Neutrophil (primary cell): ENCODE measurements around the gene FOXA3.
"Not testable (repeated sequence)": the region's sequence is repeated elsewhere in the genome, so short reads cannot be mapped to it uniquely, and the experiment has no call there.

Source experiments
- H3K27ac ChIP-seq: fragments of 200-600 bp; sonication (generic); 2 replicates; pipeline ENCODE4 v1.5.1; 2016; ENCODE audit warnings: mild to moderate bottlenecking, moderate library complexity
- H3K27me3 ChIP-seq: fragments of 200-600 bp; sonication (generic); 2 replicates; pipeline ENCODE4 v1.6.0; 2016; ENCODE audit warnings: mild to moderate bottlenecking
- H3K36me3 ChIP-seq: fragments of 200-600 bp; sonication (generic); 2 replicates; pipeline ENCODE4 v1.5.1; 2017
- H3K4me1 ChIP-seq, 2 experiments: fragments of 200-600 bp in 1 of 2; sonication (generic) in 1 of 2; 1 replicate in 1 of 2; 2 replicates in 1 of 2; pipeline versions ENCODE4 v1.5.1 to v1.6.1; 2013 to 2016; ENCODE audit warnings: low read depth in 1 of 2, low read length in 1 of 2, mild to moderate bottlenecking in 1 of 2, moderate library complexity in 1 of 2; ENCODE audit not compliant: control insufficient read depth in 1 of 2, insufficient read depth in 1 of 2
- H3K4me3 ChIP-seq, 2 experiments: fragments of 200-600 bp in 1 of 2; sonication (generic) in 1 of 2; 1 replicate in 1 of 2; 2 replicates in 1 of 2; pipeline ENCODE4 v1.5.1; 2013 to 2016; ENCODE audit warnings: low read depth in 1 of 2, low read length in 1 of 2, mild to moderate bottlenecking in 1 of 2, moderate library complexity in 1 of 2
- H3K9me3 ChIP-seq: fragments of 200-600 bp; sonication (generic); 2 replicates; pipeline ENCODE4 v1.5.1; 2016
- CTCF ChIP-seq: fragments of 200-600 bp; sonication (generic); IDR thresholded peaks from 2 replicates; pipeline ENCODE4 v1.5.1; 2016; ENCODE audit warnings: antibody characterized with exemption

FOXA3 gene

GRCh38 chr19:45862564-45863334 is 1.4 kb upstream of the FOXA3 start, which contains the start of gene SYMPK:
Gene SYMPK (minus strand): TSS chr19:45863147. CDS start chr19:45854495, 8,652 bp downstream.
- Histone ChIP-seq H3K4me1 (peaks cover 18 to 20% of the 10 kb centered on the region in 2 experiments), H3K27ac (peak within 1 kb of the TSS; percentile 73), H3K27me3 (peaks cover 44% of the 10 kb centered on the region), H3K4me3 (peak within 1 kb of the TSS; percentile 78 to 87), H3K9me3 (no peaks in the 10 kb centered on the region), H3K36me3 (no peaks in the 10 kb centered on the region)
- peak; percentile 43 for TF ChIP-seq CTCF

- no peaks in the 10 kb centered on the region for H3K9me3 ChIP-seq
- H3K27ac ChIP-seq: peak overlapping the region; percentile 73
- peaks cover 18 to 20% of the 10 kb centered on the region in 2 experiments for H3K4me1 ChIP-seq
- H3K36me3 ChIP-seq: no peaks in the 10 kb centered on the region
- H3K4me3 ChIP-seq: peak overlapping the region; percentile 78 to 87
- peaks cover 50% of the 10 kb centered on the region for H3K27me3 ChIP-seq
- TF ChIP-seq CTCF: no peak
These were observed 739 bp upstream of the FOXA3 start for GRCh38 chr19:45863335-45863839.

GRCh38 chr19:45864629-45865082 is 530 bp downstream of the FOXA3 start:
- H3K27ac ChIP-seq: no peak overlapping the region
- peaks cover 60% of the 10 kb centered on the region for H3K27me3 ChIP-seq
- H3K9me3 ChIP-seq: no peaks in the 10 kb centered on the region
- H3K4me3 ChIP-seq: peak overlapping the region in 1 of 2 experiments; percentile 87
- no peaks in the 10 kb centered on the region for H3K36me3 ChIP-seq
- H3K4me1 ChIP-seq: peaks cover 18 to 20% of the 10 kb centered on the region in 2 experiments
- no peak for TF ChIP-seq CTCF

GRCh38 chr19:45865269-45865948 is 1.3 kb downstream of the FOXA3 start:
- H3K36me3 ChIP-seq: no peaks in the 10 kb centered on the region
- H3K27ac ChIP-seq: no peak overlapping the region
- no peaks in the 10 kb centered on the region for H3K9me3 ChIP-seq
- TF ChIP-seq CTCF: no peak
- no peak overlapping the region for H3K4me3 ChIP-seq
- H3K27me3 ChIP-seq: peaks cover 60% of the 10 kb centered on the region
- peaks cover 18 to 20% of the 10 kb centered on the region in 2 experiments for H3K4me1 ChIP-seq

GRCh38 chr19:45866400-45867176 is 2.5 kb downstream of the FOXA3 start:
- no peaks in the 10 kb centered on the region for H3K9me3 ChIP-seq
- H3K27ac ChIP-seq: no peak overlapping the region
- H3K4me1 ChIP-seq: peaks cover 18 to 20% of the 10 kb centered on the region in 2 experiments
- H3K36me3 ChIP-seq: no peaks in the 10 kb centered on the region
- no peak overlapping the region for H3K4me3 ChIP-seq
- H3K27me3 ChIP-seq: peaks cover 60% of the 10 kb centered on the region
- no peak for TF ChIP-seq CTCF

- H3K4me1 ChIP-seq: peaks cover 13 to 18% of the 10 kb centered on the region in 2 experiments
- not testable (repeated sequence) for H3K9me3 ChIP-seq, H3K36me3 ChIP-seq, H3K27ac ChIP-seq, H3K4me3 ChIP-seq
- peaks cover 63% of the 10 kb centered on the region for H3K27me3 ChIP-seq
These were observed 3.1 kb downstream of the FOXA3 start for GRCh38 chr19:45867241-45867640.
